Measurements from ENCODE around the gene PGAP6. TPM values are rescaled to one million over a fixed set of nuclear protein-coding genes. Genes with fewer than 3 reads are reported as not detected.
A peak's percentile ranks its signal among the peaks of the same experiment; 100 is the strongest.

Gene PGAP6
- total and polyA plus RNA-seq, 2 of the 4 experiments (the other 2 are of a cell fraction) = 49.1 to 124 TPM

GRCh38 chr16:380762-381011, 1.1 kb downstream of the PGAP6 start:
- CTCF ChIA-PET = no interaction called here
- peak overlapping the region; percentile 26 for H2BK5ac ChIP-seq (ENCODE audit: low read depth, low read length, poor library complexity, severe bottlenecking)
- peaks cover 2% of the 10 kb centered on the region; the same call in 1 of the 2 replicates for H3K4me1 ChIP-seq (ENCODE audit: control insufficient read depth, insufficient read depth, low read length)
- no peak overlapping the region for H2BK120ac ChIP-seq (ENCODE audit: low read depth, low read length)
- H4K8ac ChIP-seq (ENCODE audit: low read depth in 2 of 2, low read length in 2 of 2) = peak overlapping the region in 1 of 2 experiments; percentile 24; a peak in 1 of 4 replicates
- H3K9ac ChIP-seq (ENCODE audit: low read depth, low read length) = peak overlapping the region; percentile 91
- H2AK5ac ChIP-seq (ENCODE audit: low read depth, low read length) = peak overlapping the region; percentile 84
- peaks cover 16% of the 10 kb centered on the region for H3K36me3 ChIP-seq (ENCODE audit: control insufficient read depth, insufficient read depth, low read length)
- no peak overlapping the region for H2BK20ac ChIP-seq (ENCODE audit: low read depth, low read length)
- no peaks in the 10 kb centered on the region for H3K9me1 ChIP-seq (ENCODE audit: insufficient read depth, low read length)
- TF ChIP-seq RFX5 (IDR thresholded peaks at IDR 0.05; ENCODE audit: low read depth, low read length) = no peak
- TF ChIP-seq MXI1 (IDR thresholded peaks at IDR 0.05; ENCODE audit: borderline replicate concordance, low read depth, low read length) = no peak
- TF ChIP-seq FOS (IDR thresholded peaks at IDR 0.05; ENCODE audit: low read depth, low read length) = no peak
- BruUV-seq (replicated peaks) = no TSS peak
- H3K27me3 ChIP-seq (ENCODE audit: control insufficient read depth, insufficient read depth, low read length) = no peaks in the 10 kb centered on the region
- H2AFZ ChIP-seq (replicated peaks; ENCODE audit: low read length, poor library complexity) = peak overlapping the region; percentile 87
- dilution Hi-C loops (cut with HindIII; ENCODE audit: low sequenced_read_pairs, unreplicated experiment) = no loop called here
- no peak overlapping the region for H4K91ac ChIP-seq (ENCODE audit: insufficient read depth, low read depth, low read length)
- peak overlapping the region; percentile 86 for H3K23ac ChIP-seq (ENCODE audit: low read depth, low read length)
- peaks cover 16% of the 10 kb centered on the region for H4K20me1 ChIP-seq (ENCODE audit: insufficient read depth, low read length)
- H3K9me3 ChIP-seq (ENCODE audit: control insufficient read depth, insufficient read depth, low read length) = no peaks in the 10 kb centered on the region
- ATAC-seq (ENCODE audit: low read depth) = peak; percentile 49
- POLR2A ChIA-PET (ENCODE audit: unreplicated experiment) = interaction anchor here (0.6 kb wide), 1 partner anchor 13 kb away, joined by 5 read pairs; no protein-coding TSS in a partner anchor
- no peak overlapping the region for H3K18ac ChIP-seq (ENCODE audit: low read depth, low read length)
- H3K4me2 ChIP-seq (ENCODE audit: low read depth, low read length) = peak overlapping the region; percentile 95
- H3K14ac ChIP-seq (replicated peaks; ENCODE audit: low read depth, low read length) = peak overlapping the region; percentile 62; the same call in 1 of the 2 replicates
- H3K27ac ChIP-seq (ENCODE audit: insufficient read depth, low read length) = peak overlapping the region; percentile 82
- H3K4ac ChIP-seq (ENCODE audit: low read depth, low read length) = peak overlapping the region; percentile 65; the same call in 1 of the 2 replicates
- no peak for DNase-seq
- intact Hi-C loops (cut with micrococcal nuclease) = no loop called here
- H3K79me1 ChIP-seq (ENCODE audit: low read depth in 1 of 2, low read length in 2 of 2) = peaks cover 13 to 29% of the 10 kb centered on the region in 2 experiments; a peak in 3 of 4 replicates
- H3K56ac ChIP-seq (ENCODE audit: extremely low read depth, insufficient read depth, low read length) = no peak overlapping the region; the same call in 1 of the 2 replicates
- no peak overlapping the region for H2BK15ac ChIP-seq (ENCODE audit: low read depth, low read length)
- peak overlapping the region; percentile 88 for H3K4me3 ChIP-seq (ENCODE audit: insufficient read depth, low read depth, low read length)
- H2AK9ac ChIP-seq (replicated peaks; ENCODE audit: low read depth, low read length, poor library complexity) = peak overlapping the region; percentile 94
- H4K5ac ChIP-seq (ENCODE audit: low read depth, low read length) = no peak overlapping the region
- in situ Hi-C loops (cut with MboI; ENCODE audit: low sequenced_read_pairs) = no loop called here
- 8% methylated on average over 8 of the region's 12 CpGs; no CpG with 5 or more reads in 1 of the 2 experiments for WGBS, 2 experiments (ENCODE audit: extremely low coverage in 2 of 2, insufficient read length in 1 of 2)
